Measurements from ENCODE around the gene NDUFB8. TPM values are rescaled to one million over a fixed set of nuclear protein-coding genes. Genes with fewer than 3 reads are reported as not detected.

NDUFB8 gene
- total and polyA plus RNA-seq, 10 of the 15 experiments (the other 5 are each of a cell fraction or from before 2014, with no cell fraction given) = 180 to 572 (median 382) TPM

DNA sequence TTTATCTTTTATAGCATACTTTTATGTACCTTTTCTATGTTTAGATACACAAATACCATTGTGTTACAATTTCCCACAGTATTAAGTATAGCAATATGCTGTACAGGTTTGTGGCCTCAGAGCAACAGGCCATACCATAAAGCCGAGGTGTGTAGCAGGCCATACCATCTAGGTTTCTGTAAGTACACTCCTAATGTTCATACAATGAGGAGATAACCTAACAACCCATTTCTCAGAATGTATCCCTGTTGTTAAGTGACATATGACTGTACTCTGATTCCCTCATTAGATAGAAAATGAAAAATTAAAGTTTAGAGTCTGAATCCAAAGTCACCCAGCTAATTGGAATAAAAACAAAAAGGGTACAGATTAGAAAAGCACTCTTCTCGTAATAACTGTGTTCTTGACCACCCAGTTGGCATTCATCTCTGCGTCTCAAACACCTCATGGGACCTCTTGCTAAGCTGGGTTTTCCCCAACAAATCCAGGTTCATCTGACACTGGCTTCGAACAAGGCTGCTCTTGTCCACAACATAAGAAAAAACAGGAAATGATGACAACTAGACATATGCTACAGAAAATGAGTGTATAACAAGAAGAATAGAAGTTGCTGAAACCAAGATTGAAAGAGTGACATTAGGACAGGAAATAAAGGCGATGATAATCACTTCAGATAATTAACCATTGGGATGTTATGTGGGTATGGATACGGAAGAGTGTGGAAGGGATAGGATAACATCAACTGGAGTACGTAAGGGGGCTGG, 1.4 kb downstream of the NDUFB8 start (continued):
- TF ChIP-seq, protein P1, sequence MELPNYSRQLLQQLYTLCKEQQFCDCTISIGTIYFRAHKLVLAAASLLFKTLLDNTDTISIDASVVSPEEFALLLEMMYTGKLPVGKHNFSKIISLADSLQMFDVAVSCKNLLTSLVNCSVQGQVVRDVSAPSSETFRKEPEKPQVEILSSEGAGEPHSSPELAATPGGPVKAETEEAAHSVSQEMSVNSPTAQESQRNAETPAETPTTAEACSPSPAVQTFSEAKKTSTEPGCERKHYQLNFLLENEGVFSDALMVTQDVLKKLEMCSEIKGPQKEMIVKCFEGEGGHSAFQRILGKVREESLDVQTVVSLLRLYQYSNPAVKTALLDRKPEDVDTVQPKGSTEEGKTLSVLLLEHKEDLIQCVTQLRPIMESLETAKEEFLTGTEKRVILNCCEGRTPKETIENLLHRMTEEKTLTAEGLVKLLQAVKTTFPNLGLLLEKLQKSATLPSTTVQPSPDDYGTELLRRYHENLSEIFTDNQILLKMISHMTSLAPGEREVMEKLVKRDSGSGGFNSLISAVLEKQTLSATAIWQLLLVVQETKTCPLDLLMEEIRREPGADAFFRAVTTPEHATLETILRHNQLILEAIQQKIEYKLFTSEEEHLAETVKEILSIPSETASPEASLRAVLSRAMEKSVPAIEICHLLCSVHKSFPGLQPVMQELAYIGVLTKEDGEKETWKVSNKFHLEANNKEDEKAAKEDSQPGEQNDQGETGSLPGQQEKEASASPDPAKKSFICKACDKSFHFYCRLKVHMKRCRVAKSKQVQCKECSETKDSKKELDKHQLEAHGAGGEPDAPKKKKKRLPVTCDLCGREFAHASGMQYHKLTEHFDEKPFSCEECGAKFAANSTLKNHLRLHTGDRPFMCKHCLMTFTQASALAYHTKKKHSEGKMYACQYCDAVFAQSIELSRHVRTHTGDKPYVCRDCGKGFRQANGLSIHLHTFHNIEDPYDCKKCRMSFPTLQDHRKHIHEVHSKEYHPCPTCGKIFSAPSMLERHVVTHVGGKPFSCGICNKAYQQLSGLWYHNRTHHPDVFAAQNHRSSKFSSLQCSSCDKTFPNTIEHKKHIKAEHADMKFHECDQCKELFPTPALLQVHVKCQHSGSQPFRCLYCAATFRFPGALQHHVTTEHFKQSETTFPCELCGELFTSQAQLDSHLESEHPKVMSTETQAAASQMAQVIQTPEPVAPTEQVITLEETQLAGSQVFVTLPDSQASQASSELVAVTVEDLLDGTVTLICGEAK (IDR thresholded peaks at IDR 0.05; ENCODE audit: borderline replicate concordance) = no peak
- TF ChIP-seq NFXL1 (IDR thresholded peaks at IDR 0.05; ENCODE audit: borderline replicate concordance) (no peak), ATF7 (IDR thresholded peaks at IDR 0.05; ENCODE audit: low read depth) (peak; percentile 55; the same call in 1 of the 2 replicates), ZZZ3 (IDR thresholded peaks at IDR 0.05; ENCODE audit: control insufficient read depth, insufficient read length, low read depth) (no peak), EED (IDR thresholded peaks at IDR 0.05; ENCODE audit: low read depth) (no peak)
- TF ChIP-seq, protein P2, sequence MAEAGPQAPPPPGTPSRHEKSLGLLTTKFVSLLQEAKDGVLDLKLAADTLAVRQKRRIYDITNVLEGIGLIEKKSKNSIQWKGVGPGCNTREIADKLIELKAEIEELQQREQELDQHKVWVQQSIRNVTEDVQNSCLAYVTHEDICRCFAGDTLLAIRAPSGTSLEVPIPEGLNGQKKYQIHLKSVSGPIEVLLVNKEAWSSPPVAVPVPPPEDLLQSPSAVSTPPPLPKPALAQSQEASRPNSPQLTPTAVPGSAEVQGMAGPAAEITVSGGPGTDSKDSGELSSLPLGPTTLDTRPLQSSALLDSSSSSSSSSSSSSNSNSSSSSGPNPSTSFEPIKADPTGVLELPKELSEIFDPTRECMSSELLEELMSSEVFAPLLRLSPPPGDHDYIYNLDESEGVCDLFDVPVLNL (IDR thresholded peaks at IDR 0.05; ENCODE audit: low read depth, low read length) = no peak
- TF ChIP-seq, protein P3, sequence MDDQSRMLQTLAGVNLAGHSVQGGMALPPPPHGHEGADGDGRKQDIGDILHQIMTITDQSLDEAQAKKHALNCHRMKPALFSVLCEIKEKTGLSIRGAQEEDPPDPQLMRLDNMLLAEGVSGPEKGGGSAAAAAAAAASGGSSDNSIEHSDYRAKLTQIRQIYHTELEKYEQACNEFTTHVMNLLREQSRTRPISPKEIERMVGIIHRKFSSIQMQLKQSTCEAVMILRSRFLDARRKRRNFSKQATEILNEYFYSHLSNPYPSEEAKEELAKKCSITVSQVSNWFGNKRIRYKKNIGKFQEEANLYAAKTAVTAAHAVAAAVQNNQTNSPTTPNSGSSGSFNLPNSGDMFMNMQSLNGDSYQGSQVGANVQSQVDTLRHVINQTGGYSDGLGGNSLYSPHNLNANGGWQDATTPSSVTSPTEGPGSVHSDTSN (IDR thresholded peaks at IDR 0.05; ENCODE audit: insufficient replicate concordance, low read depth, low read length) = no peak
- TF ChIP-seq, protein P4, sequence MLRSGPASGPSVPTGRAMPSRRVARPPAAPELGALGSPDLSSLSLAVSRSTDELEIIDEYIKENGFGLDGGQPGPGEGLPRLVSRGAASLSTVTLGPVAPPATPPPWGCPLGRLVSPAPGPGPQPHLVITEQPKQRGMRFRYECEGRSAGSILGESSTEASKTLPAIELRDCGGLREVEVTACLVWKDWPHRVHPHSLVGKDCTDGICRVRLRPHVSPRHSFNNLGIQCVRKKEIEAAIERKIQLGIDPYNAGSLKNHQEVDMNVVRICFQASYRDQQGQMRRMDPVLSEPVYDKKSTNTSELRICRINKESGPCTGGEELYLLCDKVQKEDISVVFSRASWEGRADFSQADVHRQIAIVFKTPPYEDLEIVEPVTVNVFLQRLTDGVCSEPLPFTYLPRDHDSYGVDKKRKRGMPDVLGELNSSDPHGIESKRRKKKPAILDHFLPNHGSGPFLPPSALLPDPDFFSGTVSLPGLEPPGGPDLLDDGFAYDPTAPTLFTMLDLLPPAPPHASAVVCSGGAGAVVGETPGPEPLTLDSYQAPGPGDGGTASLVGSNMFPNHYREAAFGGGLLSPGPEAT (IDR thresholded peaks at IDR 0.05; ENCODE audit: low read depth) = no peak
- TF ChIP-seq, protein P5, sequence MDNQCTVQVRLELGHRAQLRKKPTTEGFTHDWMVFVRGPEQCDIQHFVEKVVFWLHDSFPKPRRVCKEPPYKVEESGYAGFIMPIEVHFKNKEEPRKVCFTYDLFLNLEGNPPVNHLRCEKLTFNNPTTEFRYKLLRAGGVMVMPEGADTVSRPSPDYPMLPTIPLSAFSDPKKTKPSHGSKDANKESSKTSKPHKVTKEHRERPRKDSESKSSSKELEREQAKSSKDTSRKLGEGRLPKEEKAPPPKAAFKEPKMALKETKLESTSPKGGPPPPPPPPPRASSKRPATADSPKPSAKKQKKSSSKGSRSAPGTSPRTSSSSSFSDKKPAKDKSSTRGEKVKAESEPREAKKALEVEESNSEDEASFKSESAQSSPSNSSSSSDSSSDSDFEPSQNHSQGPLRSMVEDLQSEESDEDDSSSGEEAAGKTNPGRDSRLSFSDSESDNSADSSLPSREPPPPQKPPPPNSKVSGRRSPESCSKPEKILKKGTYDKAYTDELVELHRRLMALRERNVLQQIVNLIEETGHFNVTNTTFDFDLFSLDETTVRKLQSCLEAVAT (IDR thresholded peaks at IDR 0.05) = 0 out of 2 replicates have a peak, but pooled peaks have one; percentile 52

All from GM12878 (cell line).